SH-SY5Y (cell line): Measurements from ENCODE around the gene ZNF470.

Experiments
- GATA2 ChIP-seq: IDR thresholded peaks from 2 replicates; pipeline ENCODE4 v1.6.1; 2011; ENCODE audit warnings: mild to moderate bottlenecking, low read depth, low read length
- GATA3 ChIP-seq: IDR thresholded peaks from 2 replicates; pipeline ENCODE4 v1.6.1; 2011; ENCODE audit warnings: low read depth, mild to moderate bottlenecking, low read length, moderate library complexity

DNA sequence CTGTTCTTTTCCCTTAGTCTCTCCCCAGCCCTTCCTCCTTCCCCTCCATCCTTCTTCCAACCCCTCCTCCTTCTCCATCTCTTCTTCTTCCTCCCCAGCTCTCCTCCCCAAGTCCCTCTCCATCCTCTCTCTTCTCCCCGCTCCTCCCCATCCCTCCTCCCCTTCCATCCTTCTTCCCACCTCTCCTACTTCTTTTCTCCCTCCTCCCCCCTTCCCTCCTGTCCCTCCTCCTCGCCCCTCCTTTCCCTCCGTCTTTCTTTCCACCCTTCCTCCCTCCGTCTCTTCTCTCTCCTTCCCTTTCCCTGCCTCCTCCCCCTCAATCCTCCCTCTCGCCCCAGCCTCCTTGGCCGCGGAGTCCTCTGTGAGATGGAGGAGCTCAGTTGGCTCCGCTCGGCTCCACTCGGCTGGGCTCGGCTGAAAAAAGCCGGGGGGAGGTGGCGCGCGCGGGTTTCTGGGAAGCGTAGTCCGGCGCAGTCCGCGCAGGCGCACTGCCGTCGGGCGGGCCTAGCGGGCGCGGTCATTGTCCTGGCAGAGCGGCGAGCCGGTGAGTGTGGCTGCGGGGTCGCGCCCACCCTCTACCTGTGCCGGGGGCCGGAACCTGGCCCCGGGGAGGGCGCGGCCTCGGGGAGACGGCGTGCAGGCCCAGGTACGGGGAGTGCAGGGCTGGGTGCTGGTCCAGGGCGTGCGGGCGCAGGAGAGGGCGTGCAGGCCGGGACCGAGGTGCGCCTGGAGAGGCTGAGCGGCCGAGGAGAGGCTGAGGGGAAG lies 27.7 kb downstream of the ZNF470 start, which contains the start of gene ZNF71:
- TF ChIP-seq GATA3 (no peak), GATA2 (no peak)
